Ishikawa (cell line): ENCODE measurements around the gene RELL1.

Source experiments
- CEBPB ChIP-seq: IDR thresholded peaks from 2 replicates; pipeline ENCODE4 v1.6.1; 2012
- CREB1 ChIP-seq: IDR thresholded peaks from 2 replicates; pipeline ENCODE4 v1.6.1; 2012; ENCODE audit warnings: low read depth
- EGR1 ChIP-seq: IDR thresholded peaks from 2 replicates; pipeline ENCODE4 v1.6.1; 2012
- EP300 ChIP-seq: IDR thresholded peaks from 2 replicates; pipeline ENCODE4 v1.6.1; 2012; ENCODE audit warnings: borderline replicate concordance
- NFIC ChIP-seq: IDR thresholded peaks from 2 replicates; pipeline ENCODE4 v1.6.1; 2012
- RAD21 ChIP-seq: IDR thresholded peaks from 2 replicates; pipeline ENCODE4 v1.6.1; 2012; ENCODE audit warnings: low read depth
- TAF1 ChIP-seq: IDR thresholded peaks from 2 replicates; pipeline ENCODE4 v1.6.1; 2012; ENCODE audit warnings: low read depth, mild to moderate bottlenecking
- TCF12 ChIP-seq: IDR thresholded peaks from 2 replicates; pipeline ENCODE4 v1.6.1; 2012; ENCODE audit warnings: low read depth
- TEAD4 ChIP-seq: IDR thresholded peaks from 2 replicates; pipeline ENCODE4 v1.6.1; 2012
- YY1 ChIP-seq: IDR thresholded peaks from 2 replicates; pipeline ENCODE4 v1.6.1; 2012; ENCODE audit warnings: low read depth
- ZBTB7A ChIP-seq: IDR thresholded peaks from 2 replicates; pipeline ENCODE4 v1.6.1; 2012; ENCODE audit warnings: low read depth
- TF ChIP-seq, protein P1 (sequence below): IDR thresholded peaks from 2 replicates; pipeline ENCODE4 v1.6.1; 2012
- TF ChIP-seq, protein P2 (sequence below): IDR thresholded peaks from 2 replicates; pipeline ENCODE4 v1.6.1; 2012
- TF ChIP-seq, protein P3 (sequence below): IDR thresholded peaks from 2 replicates; pipeline ENCODE4 v1.6.1; 2012; ENCODE audit warnings: low read depth, mild to moderate bottlenecking

DNA sequence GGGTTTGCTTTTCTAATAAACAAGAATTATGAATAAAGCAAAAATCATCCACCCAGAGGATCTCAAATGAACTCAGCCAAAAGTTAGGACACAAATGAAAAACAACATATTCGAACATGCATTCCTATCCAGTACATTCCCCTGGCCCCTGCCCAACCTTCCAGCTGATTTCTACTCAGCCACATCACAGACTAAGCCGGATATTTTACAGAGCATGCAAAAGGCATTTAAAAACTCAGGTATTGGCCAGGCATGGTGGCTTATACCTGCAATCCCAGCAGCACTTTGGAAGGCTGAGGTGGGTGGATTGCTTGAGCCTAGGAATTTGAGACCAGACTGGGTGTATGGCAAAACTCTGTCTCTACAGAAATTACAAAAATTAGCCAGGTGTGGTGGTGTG, 54.6 kb downstream of the RELL1 start:
- no peak for TF ChIP-seq EGR1
- TF ChIP-seq, protein P1, sequence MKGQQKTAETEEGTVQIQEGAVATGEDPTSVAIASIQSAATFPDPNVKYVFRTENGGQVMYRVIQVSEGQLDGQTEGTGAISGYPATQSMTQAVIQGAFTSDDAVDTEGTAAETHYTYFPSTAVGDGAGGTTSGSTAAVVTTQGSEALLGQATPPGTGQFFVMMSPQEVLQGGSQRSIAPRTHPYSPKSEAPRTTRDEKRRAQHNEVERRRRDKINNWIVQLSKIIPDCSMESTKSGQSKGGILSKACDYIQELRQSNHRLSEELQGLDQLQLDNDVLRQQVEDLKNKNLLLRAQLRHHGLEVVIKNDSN, result no peak
- no peak for TF ChIP-seq CEBPB
- TF ChIP-seq, protein P2, sequence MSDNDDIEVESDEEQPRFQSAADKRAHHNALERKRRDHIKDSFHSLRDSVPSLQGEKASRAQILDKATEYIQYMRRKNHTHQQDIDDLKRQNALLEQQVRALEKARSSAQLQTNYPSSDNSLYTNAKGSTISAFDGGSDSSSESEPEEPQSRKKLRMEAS, result no peak
- no peak for TF ChIP-seq YY1
- no peak for TF ChIP-seq TAF1
- TF ChIP-seq, protein P3, sequence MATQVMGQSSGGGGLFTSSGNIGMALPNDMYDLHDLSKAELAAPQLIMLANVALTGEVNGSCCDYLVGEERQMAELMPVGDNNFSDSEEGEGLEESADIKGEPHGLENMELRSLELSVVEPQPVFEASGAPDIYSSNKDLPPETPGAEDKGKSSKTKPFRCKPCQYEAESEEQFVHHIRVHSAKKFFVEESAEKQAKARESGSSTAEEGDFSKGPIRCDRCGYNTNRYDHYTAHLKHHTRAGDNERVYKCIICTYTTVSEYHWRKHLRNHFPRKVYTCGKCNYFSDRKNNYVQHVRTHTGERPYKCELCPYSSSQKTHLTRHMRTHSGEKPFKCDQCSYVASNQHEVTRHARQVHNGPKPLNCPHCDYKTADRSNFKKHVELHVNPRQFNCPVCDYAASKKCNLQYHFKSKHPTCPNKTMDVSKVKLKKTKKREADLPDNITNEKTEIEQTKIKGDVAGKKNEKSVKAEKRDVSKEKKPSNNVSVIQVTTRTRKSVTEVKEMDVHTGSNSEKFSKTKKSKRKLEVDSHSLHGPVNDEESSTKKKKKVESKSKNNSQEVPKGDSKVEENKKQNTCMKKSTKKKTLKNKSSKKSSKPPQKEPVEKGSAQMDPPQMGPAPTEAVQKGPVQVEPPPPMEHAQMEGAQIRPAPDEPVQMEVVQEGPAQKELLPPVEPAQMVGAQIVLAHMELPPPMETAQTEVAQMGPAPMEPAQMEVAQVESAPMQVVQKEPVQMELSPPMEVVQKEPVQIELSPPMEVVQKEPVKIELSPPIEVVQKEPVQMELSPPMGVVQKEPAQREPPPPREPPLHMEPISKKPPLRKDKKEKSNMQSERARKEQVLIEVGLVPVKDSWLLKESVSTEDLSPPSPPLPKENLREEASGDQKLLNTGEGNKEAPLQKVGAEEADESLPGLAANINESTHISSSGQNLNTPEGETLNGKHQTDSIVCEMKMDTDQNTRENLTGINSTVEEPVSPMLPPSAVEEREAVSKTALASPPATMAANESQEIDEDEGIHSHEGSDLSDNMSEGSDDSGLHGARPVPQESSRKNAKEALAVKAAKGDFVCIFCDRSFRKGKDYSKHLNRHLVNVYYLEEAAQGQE, result no peak
- TF ChIP-seq CREB1, result no peak
- no peak for TF ChIP-seq RAD21
- TF ChIP-seq EP300, result no peak
- no peak for TF ChIP-seq NFIC
- no peak for TF ChIP-seq TCF12
- TF ChIP-seq TEAD4, result no peak
- TF ChIP-seq ZBTB7A, result no peak
